NCI-H1092 treated with DMSO at 0.1 percent for 48 hours (cell line): ENCODE measurements around the gene ARHGEF9.
"Not testable (repeated sequence)": the region's sequence is repeated elsewhere in the genome, so short reads cannot be mapped to it uniquely, and the experiment has no call there.

Experiments used
- DNase-seq: peaks from one replicate; lab custom pipeline; 2025; lab: John Stamatoyannopoulos, UW

Gene ARHGEF9

DNA sequence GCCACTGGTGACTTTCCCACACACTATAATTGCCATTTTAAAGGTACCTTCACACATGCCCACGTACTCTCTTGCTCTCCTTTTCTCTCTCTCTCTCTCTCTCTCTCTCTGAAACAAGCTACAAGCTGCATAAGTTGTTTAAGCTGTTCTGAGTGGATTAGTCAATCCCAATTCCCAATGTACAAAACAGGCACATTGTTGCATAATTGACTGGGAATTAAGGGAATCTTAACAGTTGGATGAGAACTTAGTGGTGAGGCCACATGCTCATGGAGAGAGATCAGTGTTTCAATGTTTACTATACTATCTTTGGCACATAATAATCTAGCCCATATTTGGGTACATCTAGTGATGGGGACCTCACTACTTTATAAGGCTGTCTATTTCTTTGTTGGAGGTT lies 123.3 kb downstream of the ARHGEF9 start:
- no peak for DNase-seq

DNA sequence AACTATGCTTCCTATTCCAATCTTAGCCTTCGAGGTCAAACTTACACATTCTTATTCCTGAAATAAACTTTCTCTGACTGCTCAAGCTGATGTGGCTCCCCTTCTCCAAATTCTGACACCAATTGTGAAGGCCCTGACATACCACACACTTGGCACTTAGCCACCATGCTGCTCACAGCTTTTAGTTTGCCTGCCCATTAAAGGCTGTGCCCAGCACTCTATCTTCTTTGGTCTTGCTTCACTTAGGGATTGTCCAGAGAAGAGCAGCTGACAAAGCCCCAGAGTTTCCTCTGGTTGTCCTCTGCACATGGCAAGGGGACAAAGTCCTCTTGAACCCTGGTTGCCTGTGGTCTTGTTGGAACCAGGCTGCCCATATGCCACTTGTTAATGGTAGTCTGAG lies 126.1 kb downstream of the ARHGEF9 start:
- no peak for DNase-seq

GRCh38 chrX:63657821-63658220 lies 127.2 kb downstream of the ARHGEF9 start:
- DNase-seq, result no peak

DNA sequence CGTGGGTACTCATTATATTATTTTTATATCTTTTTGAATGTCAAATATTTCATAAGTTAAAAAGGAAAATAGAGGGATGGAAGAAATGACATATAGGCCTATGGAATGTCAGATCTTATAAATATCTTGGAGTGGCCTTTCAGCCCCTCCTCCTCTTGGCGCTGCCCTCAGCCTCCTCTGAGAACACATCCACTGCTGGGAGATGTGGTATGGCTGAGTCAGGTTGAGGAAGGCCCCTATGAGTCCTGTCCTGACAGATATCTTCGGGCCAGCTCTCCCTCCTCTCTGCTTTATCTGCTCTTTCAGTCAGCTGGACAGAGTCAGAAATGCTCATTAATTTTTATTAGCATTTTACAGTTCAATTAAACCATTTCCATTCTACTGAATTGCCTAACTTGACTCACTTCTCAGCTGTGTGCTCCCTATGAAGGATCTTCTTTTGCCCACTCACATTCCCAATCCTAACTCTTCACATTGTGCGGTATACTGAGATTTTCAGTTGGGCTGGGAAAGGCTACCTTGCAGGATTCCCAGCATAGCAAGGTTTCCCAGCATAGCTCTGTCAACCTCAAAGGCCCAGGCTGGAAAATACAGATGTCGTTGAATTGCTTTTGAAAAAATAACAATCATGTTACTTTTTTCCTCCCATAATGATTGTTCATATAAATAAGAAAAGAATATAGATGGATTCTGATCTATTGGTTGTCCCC lies 128.0 kb downstream of the ARHGEF9 start:
- DNase-seq, result no peak

DNA sequence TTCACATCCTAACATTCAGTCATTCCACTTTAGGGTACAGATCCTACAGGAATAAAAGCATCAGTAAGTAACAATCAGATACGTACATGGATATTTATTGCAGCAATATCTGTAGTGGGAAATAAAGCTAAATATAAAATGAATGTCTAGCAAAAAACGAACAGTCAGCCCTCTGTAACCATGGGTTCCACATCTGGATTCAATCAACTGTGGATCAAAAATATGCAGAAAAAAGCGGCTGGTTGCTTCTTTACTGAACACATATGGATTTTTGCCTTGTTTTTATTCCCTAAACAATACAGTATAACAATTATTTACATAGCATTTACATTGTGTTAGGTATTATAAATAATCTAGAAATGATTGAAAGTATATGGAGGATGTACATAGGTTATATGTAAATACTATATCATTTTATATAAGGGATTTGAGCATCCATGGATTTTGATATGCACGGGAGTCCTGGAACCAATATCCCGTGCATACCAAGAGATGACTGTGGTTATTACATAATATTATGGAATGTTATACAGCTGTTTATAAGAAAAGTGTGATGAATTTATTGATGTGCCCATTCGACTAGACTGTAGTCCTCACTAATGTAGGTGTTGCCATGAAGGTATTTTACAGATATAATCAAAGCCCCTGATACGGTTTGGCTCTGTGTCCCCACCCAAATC lies 132.8 kb downstream of the ARHGEF9 start:
- DNase-seq, result no peak

- not testable (repeated sequence) for DNase-seq
These were observed 139.3 kb downstream of the ARHGEF9 start for GRCh38 chrX:63645748-63646147.

- no peak for DNase-seq
These were observed 149.3 kb downstream of the ARHGEF9 start for GRCh38 chrX:63635750-63636149.

- no peak for DNase-seq
These were observed 171.4 kb downstream of the ARHGEF9 start for GRCh38 chrX:63613531-63614028.

DNA sequence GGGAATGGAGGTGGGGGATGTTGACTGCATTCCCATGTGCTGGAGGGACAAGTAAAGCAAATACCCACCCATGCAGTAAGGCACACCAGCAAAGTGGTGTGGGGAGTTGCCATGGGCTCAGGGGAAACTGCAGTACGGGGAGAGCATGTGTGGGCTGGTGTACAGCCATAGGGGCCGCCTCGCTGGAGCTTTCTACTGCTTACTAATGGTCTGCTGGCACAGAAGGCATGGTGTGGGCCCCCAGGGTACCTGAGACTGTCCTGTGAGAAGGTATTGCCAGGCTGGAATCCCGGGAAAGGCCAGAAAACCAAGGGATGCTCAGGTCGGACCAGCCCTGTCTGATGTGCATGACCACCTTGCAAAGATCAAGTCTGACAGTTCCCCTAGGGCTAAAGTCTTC lies 199.1 kb downstream of the ARHGEF9 start:
- DNase-seq, result no peak
